Lower lobe of right lung (tissue), 2 donors: Measurements from ENCODE around the gene FOLR1. TPM values are rescaled to one million over a fixed set of nuclear protein-coding genes. Genes with fewer than 3 reads are reported as not detected.
"Not testable (repeated sequence)": the region's sequence is repeated elsewhere in the genome, so short reads cannot be mapped to it uniquely, and the experiment has no call there.

ENCODE experiments used
- ATAC-seq, 2 donors: fragments of 200-7000 bp; cut with Tn5 transposase; one replicate each; pipeline ENCODE4 v1.9.1; 2020 to 2022; ENCODE audit warnings: mild to moderate bottlenecking in 2 of 2, moderate library complexity in 2 of 2
- DNase-seq: peaks from one replicate; pipeline ENCODE4 v3.0.0-alpha.2; 2020
- H3K27ac ChIP-seq: fragments of 200-600 bp; one replicate; pipeline ENCODE4 v1.8.0; 2022
- H3K27me3 ChIP-seq: fragments of 200-600 bp; one replicate; pipeline ENCODE4 v1.8.0; 2022; ENCODE audit warnings: low read depth
- H3K36me3 ChIP-seq: fragments of 200-600 bp; one replicate; pipeline ENCODE4 v1.8.0; 2022; ENCODE audit warnings: mild to moderate bottlenecking
- H3K4me1 ChIP-seq: fragments of 200-600 bp; one replicate; pipeline ENCODE4 v1.8.0; 2022
- H3K4me3 ChIP-seq: fragments of 200-600 bp; one replicate; pipeline ENCODE4 v1.8.0; 2022; ENCODE audit warnings: mild to moderate bottlenecking
- H3K9me3 ChIP-seq: fragments of 200-600 bp; one replicate; pipeline ENCODE4 v1.8.0; 2022
- CTCF ChIP-seq: fragments of 200-600 bp; IDR thresholded peaks from one replicate; pipeline ENCODE4 v1.8.0; 2022; ENCODE audit warnings: antibody characterized with exemption, mild to moderate bottlenecking
- intact Hi-C: fragments of 100-400 bp; cut with DNase I; formaldehyde crosslinking; loops from one replicate; pipeline ENCODE4 v1.11.0; 2022
- total RNA-seq: library from RNA; stranded (reverse); fragmentation: NEBNext Ultra II Directional; extraction: Animal tissue kit (Norgen Biotek cat#: 25700); gene quantifications from one replicate; pipeline ENCODE4 v1.2.1, GENCODE V29; 2021
- donor health status: DM: no; HTN: yes; CAD: no; lungs with severe emphysema.

FOLR1 gene
- total RNA-seq, 1 donor from 2014 or later, result 134 TPM

GRCh38 chr11:72188267-72188666 lies 3.7 kb upstream of the FOLR1 start:
- no peak for TF ChIP-seq CTCF
- Histone ChIP-seq H3K4me3 (no peak overlapping the region), H3K9me3 (no peaks in the 10 kb centered on the region), H3K27ac (no peak overlapping the region), H3K27me3 (no peaks in the 10 kb centered on the region), H3K4me1 (peaks cover 6% of the 10 kb centered on the region), H3K36me3 (no peaks in the 10 kb centered on the region)
- DNase-seq (no peak), ATAC-seq (no peak)
- intact Hi-C loops, result no loop called here

GRCh38 chr11:72189455-72190250 lies 2.3 kb upstream of the FOLR1 start:
- Histone ChIP-seq H3K27me3 (no peaks in the 10 kb centered on the region), H3K27ac (peak overlapping the region; percentile 67), H3K4me1 (peaks cover 6% of the 10 kb centered on the region), H3K36me3 (no peaks in the 10 kb centered on the region), H3K4me3 (no peak overlapping the region), H3K9me3 (no peaks in the 10 kb centered on the region)
- intact Hi-C loops, result no loop called here
- DNase-seq, result peak; percentile 61
- TF ChIP-seq CTCF, result no peak
- ATAC-seq, result peak; percentile 85 to 92

- DNase-seq (no peak), ATAC-seq (no peak)
- no peak for TF ChIP-seq CTCF
- no peak overlapping the region for H3K27ac ChIP-seq
- intact Hi-C loops, result no loop called here
- no peaks in the 10 kb centered on the region for H3K9me3 ChIP-seq
- no peaks in the 10 kb centered on the region for H3K27me3 ChIP-seq
- H3K4me1 ChIP-seq, result peaks cover 6% of the 10 kb centered on the region
- H3K4me3 ChIP-seq, result no peak overlapping the region
- H3K36me3 ChIP-seq, result no peaks in the 10 kb centered on the region
Measured at GRCh38 chr11:72190631-72191071, 1.3 kb upstream of the FOLR1 start.

- Histone ChIP-seq H3K36me3 (peaks cover 3% of the 10 kb centered on the region), H3K4me3 (no peak overlapping the region), H3K4me1 (no peaks in the 10 kb centered on the region), H3K9me3 (no peaks in the 10 kb centered on the region), H3K27ac (no peak overlapping the region), H3K27me3 (no peaks in the 10 kb centered on the region)
- ATAC-seq (no peak), DNase-seq (no peak)
- intact Hi-C loops, result no loop called here
- TF ChIP-seq CTCF, result no peak
Measured at GRCh38 chr11:72195518-72196270, 3.8 kb downstream of the FOLR1 start.

GRCh38 chr11:72201445-72201844 lies 9.5 kb downstream of the FOLR1 start:
- H3K27ac ChIP-seq, H3K27me3 ChIP-seq, ATAC-seq, intact Hi-C loops, H3K4me3 ChIP-seq, DNase-seq, H3K4me1 ChIP-seq, H3K36me3 ChIP-seq, H3K9me3 ChIP-seq: not testable (repeated sequence)

GRCh38 chr11:72202571-72202970 lies 10.6 kb downstream of the FOLR1 start:
- Histone ChIP-seq H3K27me3 (no peaks in the 10 kb centered on the region), H3K27ac (no peak overlapping the region), H3K4me3 (no peak overlapping the region), H3K9me3 (no peaks in the 10 kb centered on the region), H3K36me3 (no peaks in the 10 kb centered on the region), H3K4me1 (no peaks in the 10 kb centered on the region)
- intact Hi-C loops, result no loop called here
- ATAC-seq (no peak), DNase-seq (no peak)
- TF ChIP-seq CTCF, result no peak
